Measurements from ENCODE around the gene KAZN.

DNA sequence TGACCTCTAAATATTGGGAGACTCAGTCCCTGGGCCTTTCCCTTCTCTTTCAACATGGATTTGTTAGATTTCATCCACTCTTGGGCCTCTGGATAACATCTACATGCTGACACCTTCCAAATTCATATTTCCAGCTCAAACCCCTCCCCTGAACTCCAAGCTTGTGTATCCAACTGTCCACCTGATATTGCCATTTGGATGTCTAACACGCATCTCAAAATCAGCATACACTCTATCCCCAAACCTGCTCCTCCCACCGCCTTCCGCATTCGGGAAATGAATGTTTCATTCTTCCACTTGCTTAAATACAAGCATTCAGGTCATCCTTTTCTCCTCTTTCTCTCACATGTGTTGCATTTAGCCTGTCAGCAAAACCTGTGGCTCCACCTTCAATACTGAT lies 17.5 kb upstream of the KAZN start:
- no peak for TF ChIP-seq POLR2A (IDR thresholded peaks at IDR 0.05)
- TF ChIP-seq CTCF (IDR thresholded peaks at IDR 0.05) = no peak
- no peak for TF ChIP-seq EP300 (IDR thresholded peaks at IDR 0.05)
- TF ChIP-seq POLR2AphosphoS5 (IDR thresholded peaks at IDR 0.05) = no peak
